AG04449 (cell line): ENCODE results near the gene TNFRSF6B.

Experiments
- CTCF ChIA-PET: fragments of 350-600 bp; formaldehyde crosslinking; extraction: SDS; loops from one replicate; lab custom pipeline; 2021; ENCODE audit warnings: antibody characterized with exemption; lab: Yijun Ruan, JAX
- POLR2A ChIA-PET: fragments of 400-600, 350-600 bp; formaldehyde crosslinking; extraction: SDS; loops from one replicate; lab custom pipeline; 2020; ENCODE audit warnings: antibody characterized with exemption, inconsistent platforms; lab: Yijun Ruan, JAX
- DNase-seq: peaks from one replicate; pipeline ENCODE4 v3.0.0-alpha.2; 2010; ENCODE audit warnings: low read depth, low spot score
- H3K4me3 ChIP-seq: 2 replicates; pipeline ENCODE4 v1.5.1; 2011; ENCODE audit warnings: low read depth, mild to moderate bottlenecking, control low read depth, low read length
- TF ChIP-seq, protein P1 (sequence below): IDR thresholded peaks from one replicate; pipeline ENCODE4 v1.5.1; 2011; ENCODE audit warnings: mild to moderate bottlenecking, moderate library complexity, low read length, control low read depth, inconsistent platforms; ENCODE audit not compliant: insufficient read depth; ENCODE audit errors: missing control alignments

TNFRSF6B gene

DNA sequence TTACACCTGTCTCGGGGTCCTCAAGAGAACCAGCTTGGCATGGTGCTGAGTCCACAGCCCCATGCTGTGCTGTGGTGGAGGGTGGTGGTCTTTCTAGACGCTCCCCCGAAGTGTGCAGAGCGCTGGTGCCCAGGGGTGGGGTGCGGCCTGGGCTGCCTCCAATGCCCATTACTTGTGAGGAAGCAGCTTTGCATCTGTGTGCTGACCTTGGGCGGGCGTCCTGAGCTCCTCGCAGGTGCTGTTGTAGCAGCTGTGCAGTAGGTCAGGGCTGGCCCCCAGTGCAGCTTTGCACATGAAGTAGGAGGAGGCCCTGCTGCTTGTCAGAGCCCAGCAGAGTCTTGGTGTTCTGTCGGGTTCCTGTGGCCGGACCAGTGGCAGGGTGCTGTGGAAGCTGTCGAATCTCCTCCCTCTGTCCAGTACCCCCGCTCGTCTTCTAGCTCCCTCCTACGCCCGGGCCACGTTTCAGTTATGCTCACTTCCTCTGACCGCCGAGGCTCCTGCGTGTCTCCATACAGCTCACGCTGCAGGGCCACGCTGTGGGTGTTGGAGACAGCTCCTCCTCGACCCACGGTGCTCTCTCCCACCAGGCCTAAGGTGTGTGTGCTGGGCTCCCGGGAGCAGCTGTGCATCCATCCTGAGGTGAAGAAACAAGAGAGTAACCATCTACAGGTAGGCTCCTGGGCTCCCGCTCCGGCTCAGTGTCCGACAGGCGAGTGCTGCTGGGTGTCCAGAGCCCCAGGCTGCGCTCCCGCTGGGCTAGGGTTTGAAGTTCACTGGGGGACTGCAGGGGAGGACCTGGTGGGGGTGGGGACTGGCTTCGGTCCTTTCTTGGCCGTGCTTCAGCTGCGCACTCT is 34.3 kb upstream of the TNFRSF6B start:
- CTCF ChIA-PET, result interaction anchor here (1.1 kb wide), 1 partner anchor 20 kb away, joined by 3 read pairs; no protein-coding TSS in a partner anchor

GRCh38 chr20:63662813-63663189 is 33.7 kb upstream of the TNFRSF6B start:
- ChIA-PET POLR2A (no interaction called here), CTCF (no interaction called here)
- TF ChIP-seq, protein P1, sequence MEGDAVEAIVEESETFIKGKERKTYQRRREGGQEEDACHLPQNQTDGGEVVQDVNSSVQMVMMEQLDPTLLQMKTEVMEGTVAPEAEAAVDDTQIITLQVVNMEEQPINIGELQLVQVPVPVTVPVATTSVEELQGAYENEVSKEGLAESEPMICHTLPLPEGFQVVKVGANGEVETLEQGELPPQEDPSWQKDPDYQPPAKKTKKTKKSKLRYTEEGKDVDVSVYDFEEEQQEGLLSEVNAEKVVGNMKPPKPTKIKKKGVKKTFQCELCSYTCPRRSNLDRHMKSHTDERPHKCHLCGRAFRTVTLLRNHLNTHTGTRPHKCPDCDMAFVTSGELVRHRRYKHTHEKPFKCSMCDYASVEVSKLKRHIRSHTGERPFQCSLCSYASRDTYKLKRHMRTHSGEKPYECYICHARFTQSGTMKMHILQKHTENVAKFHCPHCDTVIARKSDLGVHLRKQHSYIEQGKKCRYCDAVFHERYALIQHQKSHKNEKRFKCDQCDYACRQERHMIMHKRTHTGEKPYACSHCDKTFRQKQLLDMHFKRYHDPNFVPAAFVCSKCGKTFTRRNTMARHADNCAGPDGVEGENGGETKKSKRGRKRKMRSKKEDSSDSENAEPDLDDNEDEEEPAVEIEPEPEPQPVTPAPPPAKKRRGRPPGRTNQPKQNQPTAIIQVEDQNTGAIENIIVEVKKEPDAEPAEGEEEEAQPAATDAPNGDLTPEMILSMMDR, result no peak
- DNase-seq, result no peak
- H3K4me3 ChIP-seq, result no peak overlapping the region

More for the DNA sequence above, 34.3 kb upstream of the TNFRSF6B start:
- H3K4me3 ChIP-seq, result no peak overlapping the region
- POLR2A ChIA-PET, result interaction anchor here (0.6 kb wide), 1 partner anchor 84 kb away, joined by 3 read pairs; no protein-coding TSS in a partner anchor
- TF ChIP-seq, protein P1, result no peak
- DNase-seq, result no peak

- POLR2A ChIA-PET, result no interaction called here
- H3K4me3 ChIP-seq, result no peak overlapping the region
- no peak for DNase-seq
- CTCF ChIA-PET, result no interaction called here
- TF ChIP-seq, protein P1, result no peak
These were observed 33.0 kb upstream of the TNFRSF6B start for GRCh38 chr20:63663332-63664066.

- POLR2A ChIA-PET, result no interaction called here
- CTCF ChIA-PET, result no interaction called here
- no peak for DNase-seq
- no peak overlapping the region for H3K4me3 ChIP-seq
- TF ChIP-seq, protein P1, result no peak
These were observed 32.2 kb upstream of the TNFRSF6B start for GRCh38 chr20:63664143-63664851.

DNA sequence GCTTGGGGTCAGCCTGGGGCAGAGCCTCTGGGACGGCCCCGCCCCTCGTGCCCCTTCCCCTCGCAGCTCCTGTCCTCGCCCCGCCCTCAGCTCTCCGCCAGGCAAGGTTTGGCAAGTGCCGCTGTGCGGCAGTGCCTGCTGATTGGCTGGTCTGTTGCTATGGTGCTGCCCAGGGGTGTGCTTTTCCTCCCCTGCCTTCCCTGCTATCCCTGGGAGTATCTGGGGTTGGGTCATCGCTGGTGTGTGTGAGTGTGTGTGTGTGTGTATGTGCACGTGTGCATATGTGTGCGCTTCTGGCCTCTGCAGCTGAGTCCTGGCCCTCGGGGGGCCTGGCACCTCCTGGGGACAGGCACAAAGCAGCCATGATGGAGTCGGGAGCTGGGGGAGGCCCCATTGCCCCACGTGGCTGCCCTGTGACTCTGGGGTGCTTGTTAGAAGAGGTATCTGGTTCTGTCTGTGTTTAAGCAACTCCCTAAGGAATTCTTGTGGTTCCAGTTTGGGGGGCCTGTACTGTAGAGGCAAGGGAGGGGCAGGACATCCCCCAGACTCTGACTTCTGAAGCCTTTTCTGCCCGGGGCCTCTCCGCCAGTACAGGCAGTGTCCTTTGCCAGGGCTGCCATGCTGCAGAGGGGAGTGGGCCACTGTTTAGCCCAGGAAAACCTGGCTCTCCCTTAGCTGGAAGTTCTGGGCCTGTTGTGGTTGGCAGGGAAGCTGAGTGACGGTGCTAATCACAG is 31.4 kb upstream of the TNFRSF6B start:
- ChIA-PET POLR2A (no interaction called here), CTCF (no interaction called here)
- TF ChIP-seq, protein P1, result no peak
- no peak for DNase-seq
- H3K4me3 ChIP-seq, result no peak overlapping the region
